ENCODE measurements around the gene WDR55. TPM values are rescaled to one million over a fixed set of nuclear protein-coding genes. Genes with fewer than 3 reads are reported as not detected.

Gene WDR55
- total RNA-seq, 1 experiment from 2014 or later: 38.8 TPM

DNA sequence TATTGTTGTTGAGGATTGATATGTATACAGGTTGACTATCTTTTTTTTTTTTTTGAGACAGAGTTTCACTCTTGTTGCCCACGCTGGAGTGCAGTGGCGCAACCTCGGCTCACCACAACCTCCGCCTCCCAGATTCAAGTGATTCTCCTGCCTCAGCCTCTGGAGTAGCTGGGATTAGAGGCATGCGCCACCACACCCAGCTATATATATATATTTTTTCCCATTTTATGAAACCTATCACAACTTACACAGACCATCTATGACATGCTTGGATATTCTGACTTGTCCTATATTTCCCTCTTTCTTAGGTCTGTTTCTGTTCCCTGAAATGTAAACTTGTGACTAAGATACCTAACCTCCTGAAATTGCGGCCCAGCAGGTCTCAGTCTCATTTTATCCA lies 36.7 kb upstream of the WDR55 start:
- intact Hi-C loops (cut with micrococcal nuclease; ENCODE audit: unreplicated experiment): no loop called here
- ChIA-PET POLR2A (no interaction called here), CTCF (no interaction called here)
- Histone ChIP-seq H3K9me3 (peaks cover 24% of the 10 kb centered on the region), H3K4me3 (ENCODE audit: low read depth, low read length) (no peak overlapping the region), H3K4me1 (no peaks in the 10 kb centered on the region), H3K36me3 (ENCODE audit: control insufficient read depth, insufficient read depth, low read length) (no peaks in the 10 kb centered on the region), H3K27me3 (replicated peaks; ENCODE audit: control insufficient read depth, insufficient read depth, low read length) (no peaks in the 10 kb centered on the region)
- peaks cover 16% of the 10 kb centered on the region for H3K36me3 Mint-ChIP-seq (ENCODE audit: insufficient read depth, unreplicated experiment)
- H3K27ac Mint-ChIP-seq (ENCODE audit: unreplicated experiment): no peak overlapping the region
- H3K27me3 Mint-ChIP-seq (ENCODE audit: insufficient read depth, unreplicated experiment): no peaks in the 10 kb centered on the region
- peaks cover 16% of the 10 kb centered on the region for H3K9me3 Mint-ChIP-seq (ENCODE audit: unreplicated experiment)
- BruUV-seq (replicated peaks): no TSS peak
- DNase-seq: no peak
- no peaks in the 10 kb centered on the region for H3K4me1 Mint-ChIP-seq (ENCODE audit: low read depth, unreplicated experiment)
- H3K4me3 Mint-ChIP-seq (ENCODE audit: unreplicated experiment): no peak overlapping the region
- TF ChIP-seq CTCF (IDR thresholded peaks at IDR 0.05; ENCODE audit: insufficient read depth in 1 of 2, low read depth in 1 of 2, low read length in 1 of 2, severe bottlenecking in 1 of 2, unreplicated experiment in 1 of 2): no peak

DNA sequence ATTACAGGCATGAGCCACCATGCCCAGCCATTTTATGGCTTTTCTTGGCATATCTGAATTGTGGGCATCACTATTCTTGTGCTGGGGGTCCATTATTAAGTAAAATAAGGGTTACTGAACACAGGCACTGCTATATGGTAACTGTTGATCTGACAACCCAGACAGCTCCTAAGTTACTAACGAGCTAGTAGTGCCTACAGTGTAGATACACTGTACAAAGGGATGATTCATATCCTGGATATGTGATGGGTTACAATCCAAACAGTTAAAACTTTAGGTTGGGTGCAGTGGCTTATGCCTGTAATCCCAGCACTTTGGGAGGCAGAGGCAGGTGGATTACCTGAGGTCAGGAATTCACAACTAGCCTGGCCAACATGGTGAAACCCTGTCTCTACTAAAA lies 36.0 kb upstream of the WDR55 start:
- POLR2A ChIA-PET: no interaction called here
- H3K27me3 Mint-ChIP-seq (ENCODE audit: insufficient read depth, unreplicated experiment): no peaks in the 10 kb centered on the region
- Histone ChIP-seq H3K4me3 (ENCODE audit: low read depth, low read length) (no peak overlapping the region), H3K4me1 (peaks cover 4% of the 10 kb centered on the region), H3K27me3 (replicated peaks; ENCODE audit: control insufficient read depth, insufficient read depth, low read length) (no peaks in the 10 kb centered on the region), H3K36me3 (ENCODE audit: control insufficient read depth, insufficient read depth, low read length) (no peaks in the 10 kb centered on the region), H3K9me3 (peaks cover 24% of the 10 kb centered on the region)
- intact Hi-C loops (cut with micrococcal nuclease; ENCODE audit: unreplicated experiment): no loop called here
- no peak overlapping the region for H3K27ac Mint-ChIP-seq (ENCODE audit: unreplicated experiment)
- no peaks in the 10 kb centered on the region for H3K4me1 Mint-ChIP-seq (ENCODE audit: low read depth, unreplicated experiment)
- peaks cover 16% of the 10 kb centered on the region for H3K36me3 Mint-ChIP-seq (ENCODE audit: insufficient read depth, unreplicated experiment)
- H3K4me3 Mint-ChIP-seq (ENCODE audit: unreplicated experiment): no peak overlapping the region
- no TSS peak for BruUV-seq (replicated peaks)
- TF ChIP-seq CTCF (IDR thresholded peaks at IDR 0.05; ENCODE audit: insufficient read depth in 1 of 2, low read depth in 1 of 2, low read length in 1 of 2, severe bottlenecking in 1 of 2, unreplicated experiment in 1 of 2): no peak
- CTCF ChIA-PET: no interaction called here
- no peak for DNase-seq
- H3K9me3 Mint-ChIP-seq (ENCODE audit: unreplicated experiment): peaks cover 16% of the 10 kb centered on the region

GRCh38 chr5:140630292-140631035 lies 34.2 kb upstream of the WDR55 start:
- Histone ChIP-seq H3K36me3 (ENCODE audit: control insufficient read depth, insufficient read depth, low read length) (no peaks in the 10 kb centered on the region), H3K4me3 (ENCODE audit: low read depth, low read length) (no peak overlapping the region), H3K27me3 (replicated peaks; ENCODE audit: control insufficient read depth, insufficient read depth, low read length) (no peaks in the 10 kb centered on the region), H3K4me1 (peaks cover 4% of the 10 kb centered on the region), H3K9me3 (peaks cover 24% of the 10 kb centered on the region)
- no peak for TF ChIP-seq CTCF (IDR thresholded peaks at IDR 0.05; ENCODE audit: insufficient read depth in 1 of 2, low read depth in 1 of 2, low read length in 1 of 2, severe bottlenecking in 1 of 2, unreplicated experiment in 1 of 2)
- intact Hi-C loops (cut with micrococcal nuclease; ENCODE audit: unreplicated experiment): no loop called here
- Mint-ChIP-seq H3K27ac (ENCODE audit: unreplicated experiment) (no peak overlapping the region), H3K27me3 (ENCODE audit: insufficient read depth, unreplicated experiment) (no peaks in the 10 kb centered on the region), H3K4me3 (ENCODE audit: unreplicated experiment) (peak overlapping the region; percentile 45), H3K4me1 (ENCODE audit: low read depth, unreplicated experiment) (no peaks in the 10 kb centered on the region), H3K9me3 (ENCODE audit: unreplicated experiment) (peaks cover 8% of the 10 kb centered on the region), H3K36me3 (ENCODE audit: insufficient read depth, unreplicated experiment) (peaks cover 18% of the 10 kb centered on the region)
- POLR2A ChIA-PET: no interaction called here
- CTCF ChIA-PET: no interaction called here
- DNase-seq: no peak
- BruUV-seq (replicated peaks): no TSS peak
